ELR (cell line): Measurements from ENCODE around the gene TNFAIP8L2.
A peak's percentile ranks its signal among the peaks of the same experiment; 100 is the strongest.

Experiments
- DNase-seq: peaks from one replicate; pipeline ENCODE4 v3.0.0-alpha.2; 2015; ENCODE audit warnings: low read depth

TNFAIP8L2 gene

GRCh38 chr1:151156515-151156819 is at the start of gene TNFAIP8L2:
Gene TNFAIP8L2 (plus strand): TSS chr1:151156649. CDS start chr1:151158698, 2,049 bp downstream.
- DNase-seq: no peak

- DNase-seq: peak; percentile 70
Measured at GRCh38 chr1:151106894-151107293, 49.6 kb upstream of the TNFAIP8L2 start.

GRCh38 chr1:151108331-151108730 is 48.1 kb upstream of the TNFAIP8L2 start:
- no peak for DNase-seq

DNA sequence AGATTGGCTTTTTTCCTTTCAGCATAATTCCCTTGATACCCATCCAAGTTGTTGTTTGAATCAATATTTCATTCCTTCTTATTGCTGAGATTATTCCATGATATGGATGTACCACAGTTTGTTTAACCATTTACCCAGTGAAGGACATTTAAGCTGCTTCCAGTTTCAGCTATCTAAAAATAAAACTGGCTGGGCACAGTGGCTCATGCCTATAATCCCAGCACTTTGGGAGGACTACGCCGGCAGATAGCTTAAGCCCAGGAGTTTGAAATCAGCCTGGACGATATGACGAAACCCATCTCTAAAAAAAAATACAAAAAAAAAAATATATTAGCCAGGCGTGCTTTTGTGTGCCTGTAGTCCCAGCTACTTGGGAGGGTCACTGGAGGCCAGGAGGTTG is 42.6 kb upstream of the TNFAIP8L2 start:
- no peak for DNase-seq

DNA sequence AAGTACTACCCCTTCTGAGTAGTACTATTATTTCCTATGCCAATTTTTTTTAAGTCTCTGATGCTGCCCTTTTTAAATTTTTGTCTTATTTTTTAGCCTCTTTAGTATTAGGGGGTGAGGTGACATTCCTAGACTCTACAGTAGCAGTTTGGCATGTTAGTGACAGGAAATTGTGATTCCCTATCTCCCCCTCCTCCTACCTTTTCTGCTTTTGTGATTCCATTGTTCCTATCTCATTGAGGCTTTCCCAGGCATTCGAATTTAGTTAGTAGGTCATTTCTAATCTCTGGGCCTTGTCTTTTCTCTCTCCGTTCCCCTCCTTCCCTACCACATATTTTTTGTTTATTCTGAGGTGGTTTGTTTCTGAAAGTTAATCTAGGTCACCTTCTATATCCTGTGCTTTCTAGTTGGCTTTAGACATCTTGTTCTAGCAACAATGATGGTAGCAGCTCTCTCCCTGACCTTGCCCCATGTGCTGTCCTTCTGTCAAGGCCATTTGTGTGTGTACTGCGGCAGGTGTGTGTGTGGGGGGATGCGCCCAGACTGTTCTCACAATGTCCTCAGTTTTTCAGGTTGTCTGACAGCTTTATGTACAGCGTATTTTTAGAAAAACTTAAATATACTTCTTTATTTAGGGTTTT is 31.6 kb upstream of the TNFAIP8L2 start:
- no peak for DNase-seq

- DNase-seq: no peak
Measured at GRCh38 chr1:151128800-151129199, 27.6 kb upstream of the TNFAIP8L2 start.

GRCh38 chr1:151130987-151131586 is 25.4 kb upstream of the TNFAIP8L2 start:
- DNase-seq: peak; percentile 61

DNA sequence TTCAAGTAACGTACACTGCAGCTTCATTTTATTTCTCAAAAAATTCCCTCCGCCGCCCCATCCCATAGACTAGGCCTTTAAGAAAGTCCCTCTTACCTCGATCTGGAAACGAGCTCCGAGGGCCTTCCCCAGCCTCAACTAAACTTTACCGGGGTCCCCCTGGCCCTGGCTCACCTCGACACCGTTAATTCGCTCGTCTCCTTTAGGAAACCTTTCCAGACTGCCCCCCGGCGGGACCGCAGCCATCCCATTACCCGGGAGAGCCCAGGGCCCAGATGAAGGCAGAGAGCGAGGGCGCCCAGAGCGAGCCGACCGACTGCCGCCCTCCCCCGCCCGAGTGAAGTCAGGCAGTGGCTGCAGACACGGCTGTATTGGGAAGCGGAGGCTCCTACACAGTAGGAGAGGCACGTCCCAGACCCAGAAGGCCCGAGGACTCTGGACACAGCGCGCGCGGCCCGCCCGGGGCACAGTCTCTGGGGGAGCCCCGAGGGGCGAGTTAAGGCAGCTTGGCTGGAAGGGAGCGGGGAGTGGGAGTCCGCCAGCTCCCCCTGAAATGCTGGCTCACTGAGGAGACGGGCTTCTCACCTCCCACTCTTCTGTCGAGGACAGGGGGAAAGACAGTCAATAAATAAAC is 24.6 kb upstream of the TNFAIP8L2 start:
- no peak for DNase-seq

GRCh38 chr1:151132335-151133017 is 24.0 kb upstream of the TNFAIP8L2 start:
- no peak for DNase-seq

- no peak for DNase-seq
Measured at GRCh38 chr1:151133018-151133806, 23.2 kb upstream of the TNFAIP8L2 start.

- no peak for DNase-seq
Measured at GRCh38 chr1:151134396-151134795, 22.1 kb upstream of the TNFAIP8L2 start.

DNA sequence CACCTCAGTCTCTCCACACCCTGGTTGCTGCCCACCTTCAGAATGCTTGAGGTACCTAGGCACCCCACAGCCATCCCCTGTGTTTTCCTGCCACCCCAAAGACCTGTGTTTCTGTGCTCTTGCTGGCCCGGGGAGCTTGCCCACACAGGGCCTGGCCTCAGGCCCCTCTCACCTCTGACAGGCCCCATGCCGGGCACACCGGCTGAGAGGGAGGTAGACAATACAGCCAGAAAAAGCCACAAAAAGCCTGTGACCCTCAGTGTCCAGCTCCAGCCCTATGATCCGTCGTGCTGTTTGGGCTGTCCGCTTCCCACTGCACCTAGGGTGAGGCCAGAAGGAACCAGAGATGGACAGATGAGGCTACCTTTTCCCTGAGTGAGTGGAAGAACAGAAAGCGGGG is 21.5 kb upstream of the TNFAIP8L2 start:
- no peak for DNase-seq

DNA sequence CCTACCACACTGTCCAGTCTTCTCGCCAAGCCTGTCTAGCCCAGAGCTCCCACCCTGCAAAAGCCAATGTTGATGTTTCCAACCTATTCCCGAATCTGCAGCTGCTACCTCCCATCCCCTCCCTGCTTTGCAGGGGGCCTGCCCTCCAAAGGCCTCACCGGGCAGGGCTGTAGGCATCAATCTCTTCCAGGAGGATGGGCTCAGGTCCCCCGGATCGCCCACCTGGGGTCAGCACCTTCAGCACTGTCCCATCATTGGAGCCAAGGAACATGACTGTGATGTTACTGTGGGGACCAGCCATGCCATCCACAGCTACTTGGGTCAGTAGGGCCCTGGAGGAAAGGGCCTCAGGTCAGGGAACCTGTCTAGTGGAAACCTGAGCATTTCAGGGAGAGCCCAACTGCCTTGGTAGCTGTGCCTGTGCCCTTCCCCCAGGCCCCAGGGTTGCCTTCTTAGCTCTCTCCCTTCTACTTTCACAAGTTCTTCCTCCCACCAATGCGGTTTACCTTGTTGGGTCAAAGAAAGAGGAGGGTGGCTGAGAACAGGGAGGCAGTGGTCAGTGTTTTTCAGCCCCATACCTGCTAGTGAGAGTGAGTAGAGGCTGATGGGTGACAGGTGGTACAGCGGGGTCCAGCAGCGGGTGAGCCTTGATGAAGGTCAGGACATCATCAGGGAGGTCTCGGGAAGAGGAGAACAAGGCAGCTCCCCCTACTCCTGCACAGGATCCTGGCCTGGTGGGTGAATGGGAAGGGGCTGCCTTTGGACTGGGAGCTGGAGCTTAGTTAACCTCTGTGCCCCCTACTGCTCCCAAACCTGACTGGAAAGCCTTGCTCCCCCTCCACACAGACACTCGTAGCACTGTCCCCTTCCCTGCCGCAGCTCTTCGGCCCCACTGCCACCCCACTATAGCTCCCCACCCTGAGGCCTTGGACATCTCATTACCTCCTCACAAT is 20.7 kb upstream of the TNFAIP8L2 start:
- DNase-seq: no peak

DNA sequence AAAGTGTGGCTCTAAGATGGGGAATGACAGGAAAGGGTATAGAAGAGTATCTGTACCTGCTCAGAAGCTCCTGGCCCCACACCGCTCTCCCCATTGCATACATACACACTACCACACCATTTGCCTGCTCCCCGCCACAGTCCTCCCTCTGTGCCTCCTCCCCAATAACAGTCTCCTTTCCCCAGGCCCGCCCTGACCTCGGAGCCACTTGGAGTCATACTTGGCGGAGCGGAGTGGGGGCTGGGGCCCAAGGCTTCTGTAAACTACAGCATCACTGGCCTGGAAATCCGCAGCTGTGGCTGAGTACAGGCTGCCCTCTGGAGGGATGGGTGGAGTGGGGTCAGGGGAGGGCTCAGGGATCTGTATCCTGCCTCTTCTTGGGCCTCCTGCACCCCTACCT is 18.7 kb upstream of the TNFAIP8L2 start:
- no peak for DNase-seq

DNA sequence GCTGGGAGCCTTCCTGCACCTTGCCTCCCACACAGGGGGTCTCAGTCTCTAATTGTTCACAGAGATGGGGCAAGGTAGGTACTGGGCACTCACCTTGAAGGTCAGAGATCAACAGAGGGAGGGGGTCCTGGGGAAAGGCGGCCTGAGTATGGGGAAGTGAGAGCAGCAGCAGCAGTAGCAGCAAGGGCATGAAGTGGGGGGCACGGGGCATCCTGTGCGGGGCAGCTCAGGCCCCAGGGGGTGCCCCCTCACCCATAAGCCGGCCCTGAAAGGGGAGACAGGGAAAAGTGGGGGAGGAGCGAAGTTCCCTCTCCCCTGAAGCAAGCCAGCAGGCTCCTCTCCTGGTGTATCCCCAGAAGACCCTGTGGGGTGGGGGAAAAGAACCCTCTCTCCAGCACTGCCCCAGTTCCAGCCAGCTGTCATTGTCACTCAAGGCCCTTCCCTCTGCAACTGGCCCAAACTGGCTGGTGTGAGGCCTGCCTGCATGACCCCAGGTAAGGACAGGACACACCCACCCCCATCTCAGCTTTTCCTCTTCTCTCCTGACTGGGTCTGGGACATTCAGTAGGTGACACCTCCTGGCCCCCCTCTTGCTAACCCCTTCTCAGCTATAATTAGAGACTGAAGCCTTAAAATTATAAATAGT is 13.9 kb upstream of the TNFAIP8L2 start:
- DNase-seq: no peak

- no peak for DNase-seq
Measured at GRCh38 chr1:151143057-151143435, 13.4 kb upstream of the TNFAIP8L2 start.

- no peak for DNase-seq
Measured at GRCh38 chr1:151143986-151144385, 12.5 kb upstream of the TNFAIP8L2 start.

- DNase-seq: no peak
Measured at GRCh38 chr1:151144474-151145303, 11.8 kb upstream of the TNFAIP8L2 start.

DNA sequence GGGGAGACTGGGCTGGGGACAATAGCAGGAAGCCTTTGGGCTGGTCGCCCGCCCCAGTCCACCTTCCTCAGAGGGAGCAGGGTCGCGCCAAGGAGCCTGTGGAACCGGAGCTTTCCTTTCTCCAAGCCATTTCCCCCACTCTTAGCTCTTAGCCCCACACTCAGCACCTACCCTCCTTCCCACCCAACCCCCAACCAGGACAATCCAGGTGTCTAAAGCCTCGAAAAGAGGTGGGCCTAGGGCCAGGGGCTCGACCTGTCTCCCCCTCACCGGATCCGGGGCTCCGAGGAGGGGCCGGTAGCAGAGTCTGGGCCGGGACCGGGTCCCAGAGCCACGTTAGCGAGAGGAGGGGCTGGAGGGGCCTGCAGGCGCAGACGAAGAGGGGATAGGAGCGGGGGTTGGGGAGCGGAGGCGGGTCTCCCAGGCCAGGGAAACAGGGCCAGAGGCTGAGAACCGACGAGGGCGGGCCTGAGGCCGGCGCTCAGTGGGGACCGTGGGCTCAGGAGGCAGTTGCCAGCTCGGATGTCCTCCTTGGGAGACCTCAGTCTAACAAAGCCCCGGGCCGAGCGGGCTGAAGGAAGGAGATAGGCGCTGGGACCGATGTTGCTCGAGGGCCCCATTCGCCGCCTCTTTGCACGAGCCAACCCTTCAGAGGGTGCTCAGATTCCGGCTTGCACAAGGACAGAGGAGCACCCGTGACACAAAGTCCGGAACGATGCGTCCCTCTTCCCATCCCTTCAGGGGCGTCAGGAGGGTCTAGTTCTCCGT is 11.0 kb upstream of the TNFAIP8L2 start:
- peak; percentile 31 for DNase-seq
